ENCODE data around the gene CAPN5.

Gene CAPN5

GRCh38 chr11:77107950-77108349 is 41.2 kb downstream of the CAPN5 start:
- Histone ChIP-seq H3K4me1 (ENCODE audit: control insufficient read depth, insufficient read depth, low read length) (peaks cover 46% of the 10 kb centered on the region), H3K36me3 (ENCODE audit: control insufficient read depth, insufficient read depth, low read length, severe bottlenecking) (peaks cover 8% of the 10 kb centered on the region), H3K9me3 (ENCODE audit: control insufficient read depth, low read length) (no peaks in the 10 kb centered on the region), H3K4me3 (ENCODE audit: low read length) (no peak overlapping the region), H3K27me3 (replicated peaks; ENCODE audit: control insufficient read depth, insufficient read depth, low read length) (no peaks in the 10 kb centered on the region), H3K9ac (ENCODE audit: low read length) (no peak overlapping the region)
- peak; percentile 81 for DNase-seq (ENCODE audit: low read depth)

- H3K9me3 ChIP-seq (ENCODE audit: control insufficient read depth, low read length): no peaks in the 10 kb centered on the region
- peaks cover 46% of the 10 kb centered on the region for H3K4me1 ChIP-seq (ENCODE audit: control insufficient read depth, insufficient read depth, low read length)
- no peak overlapping the region for H3K9ac ChIP-seq (ENCODE audit: low read length)
- H3K36me3 ChIP-seq (ENCODE audit: control insufficient read depth, insufficient read depth, low read length, severe bottlenecking): peaks cover 3% of the 10 kb centered on the region
- H3K27me3 ChIP-seq (replicated peaks; ENCODE audit: control insufficient read depth, insufficient read depth, low read length): no peaks in the 10 kb centered on the region
- DNase-seq (ENCODE audit: low read depth): no peak
- H3K4me3 ChIP-seq (ENCODE audit: low read length): no peak overlapping the region
These were observed 41.7 kb downstream of the CAPN5 start for GRCh38 chr11:77108436-77108835.

- H3K4me3 ChIP-seq (ENCODE audit: low read length): no peak overlapping the region
These were observed 42.7 kb downstream of the CAPN5 start for GRCh38 chr11:77109236-77110019.

GRCh38 chr11:77110836-77111235 is 44.1 kb downstream of the CAPN5 start:
- Histone ChIP-seq H3K4me1 (ENCODE audit: control insufficient read depth, insufficient read depth, low read length) (peaks cover 37% of the 10 kb centered on the region), H3K9ac (ENCODE audit: low read length) (no peak overlapping the region), H3K4me3 (ENCODE audit: low read length) (no peak overlapping the region), H3K27me3 (replicated peaks; ENCODE audit: control insufficient read depth, insufficient read depth, low read length) (no peaks in the 10 kb centered on the region), H3K36me3 (ENCODE audit: control insufficient read depth, insufficient read depth, low read length, severe bottlenecking) (peaks cover 5% of the 10 kb centered on the region), H3K9me3 (ENCODE audit: control insufficient read depth, low read length) (no peaks in the 10 kb centered on the region)
- DNase-seq (ENCODE audit: low read depth): no peak

More at GRCh38 chr11:77109236-77110019, 42.7 kb downstream of the CAPN5 start:
- Histone ChIP-seq H3K9me3 (ENCODE audit: control insufficient read depth, low read length) (no peaks in the 10 kb centered on the region), H3K9ac (ENCODE audit: low read length) (no peak overlapping the region), H3K4me1 (ENCODE audit: control insufficient read depth, insufficient read depth, low read length) (peaks cover 44% of the 10 kb centered on the region), H3K36me3 (ENCODE audit: control insufficient read depth, insufficient read depth, low read length, severe bottlenecking) (peaks cover 3% of the 10 kb centered on the region), H3K27me3 (replicated peaks; ENCODE audit: control insufficient read depth, insufficient read depth, low read length) (no peaks in the 10 kb centered on the region)
- DNase-seq (ENCODE audit: low read depth): peak; percentile 18

- DNase-seq (ENCODE audit: low read depth): no peak
- H3K4me1 ChIP-seq (ENCODE audit: control insufficient read depth, insufficient read depth, low read length): peaks cover 36% of the 10 kb centered on the region
- H3K4me3 ChIP-seq (ENCODE audit: low read length): no peak overlapping the region
- H3K9me3 ChIP-seq (ENCODE audit: control insufficient read depth, low read length): no peaks in the 10 kb centered on the region
- H3K36me3 ChIP-seq (ENCODE audit: control insufficient read depth, insufficient read depth, low read length, severe bottlenecking): peaks cover 9% of the 10 kb centered on the region
- no peaks in the 10 kb centered on the region for H3K27me3 ChIP-seq (replicated peaks; ENCODE audit: control insufficient read depth, insufficient read depth, low read length)
- no peak overlapping the region for H3K9ac ChIP-seq (ENCODE audit: low read length)
These were observed 44.5 kb downstream of the CAPN5 start for GRCh38 chr11:77111277-77111676.

GRCh38 chr11:77111946-77112345 is 45.2 kb downstream of the CAPN5 start:
- H3K4me3 ChIP-seq (ENCODE audit: low read length): no peak overlapping the region
- peaks cover 10% of the 10 kb centered on the region for H3K36me3 ChIP-seq (ENCODE audit: control insufficient read depth, insufficient read depth, low read length, severe bottlenecking)
- DNase-seq (ENCODE audit: low read depth): no peak
- no peaks in the 10 kb centered on the region for H3K27me3 ChIP-seq (replicated peaks; ENCODE audit: control insufficient read depth, insufficient read depth, low read length)
- H3K9ac ChIP-seq (ENCODE audit: low read length): no peak overlapping the region
- H3K4me1 ChIP-seq (ENCODE audit: control insufficient read depth, insufficient read depth, low read length): peaks cover 33% of the 10 kb centered on the region
- H3K9me3 ChIP-seq (ENCODE audit: control insufficient read depth, low read length): no peaks in the 10 kb centered on the region

- DNase-seq (ENCODE audit: low read depth): no peak
- H3K27me3 ChIP-seq (replicated peaks; ENCODE audit: control insufficient read depth, insufficient read depth, low read length): no peaks in the 10 kb centered on the region
- no peak overlapping the region for H3K9ac ChIP-seq (ENCODE audit: low read length)
- H3K9me3 ChIP-seq (ENCODE audit: control insufficient read depth, low read length): no peaks in the 10 kb centered on the region
- peaks cover 25% of the 10 kb centered on the region for H3K4me1 ChIP-seq (ENCODE audit: control insufficient read depth, insufficient read depth, low read length)
- H3K4me3 ChIP-seq (ENCODE audit: low read length): no peak overlapping the region
- H3K36me3 ChIP-seq (ENCODE audit: control insufficient read depth, insufficient read depth, low read length, severe bottlenecking): peaks cover 17% of the 10 kb centered on the region
These were observed 46.0 kb downstream of the CAPN5 start for GRCh38 chr11:77112641-77113381.

- peaks cover 18% of the 10 kb centered on the region for H3K4me1 ChIP-seq (ENCODE audit: control insufficient read depth, insufficient read depth, low read length)
- peak; percentile 72 for DNase-seq (ENCODE audit: low read depth)
- peaks cover 23% of the 10 kb centered on the region for H3K36me3 ChIP-seq (ENCODE audit: control insufficient read depth, insufficient read depth, low read length, severe bottlenecking)
- no peak overlapping the region for H3K9ac ChIP-seq (ENCODE audit: low read length)
- no peaks in the 10 kb centered on the region for H3K9me3 ChIP-seq (ENCODE audit: control insufficient read depth, low read length)
- no peaks in the 10 kb centered on the region for H3K27me3 ChIP-seq (replicated peaks; ENCODE audit: control insufficient read depth, insufficient read depth, low read length)
- H3K4me3 ChIP-seq (ENCODE audit: low read length): no peak overlapping the region
These were observed 46.8 kb downstream of the CAPN5 start for GRCh38 chr11:77113382-77114088.

- H3K9ac ChIP-seq (ENCODE audit: low read length): no peak overlapping the region
- DNase-seq (ENCODE audit: low read depth): no peak
- H3K36me3 ChIP-seq (ENCODE audit: control insufficient read depth, insufficient read depth, low read length, severe bottlenecking): peaks cover 29% of the 10 kb centered on the region
- H3K4me3 ChIP-seq (ENCODE audit: low read length): no peak overlapping the region
- no peaks in the 10 kb centered on the region for H3K9me3 ChIP-seq (ENCODE audit: control insufficient read depth, low read length)
- peaks cover 13% of the 10 kb centered on the region for H3K4me1 ChIP-seq (ENCODE audit: control insufficient read depth, insufficient read depth, low read length)
- no peaks in the 10 kb centered on the region for H3K27me3 ChIP-seq (replicated peaks; ENCODE audit: control insufficient read depth, insufficient read depth, low read length)
These were observed 47.3 kb downstream of the CAPN5 start for GRCh38 chr11:77114089-77114463.

- Histone ChIP-seq H3K9me3 (ENCODE audit: control insufficient read depth, low read length) (no peaks in the 10 kb centered on the region), H3K9ac (ENCODE audit: low read length) (no peak overlapping the region), H3K36me3 (ENCODE audit: control insufficient read depth, insufficient read depth, low read length, severe bottlenecking) (peaks cover 38% of the 10 kb centered on the region), H3K4me1 (ENCODE audit: control insufficient read depth, insufficient read depth, low read length) (peaks cover 1% of the 10 kb centered on the region), H3K4me3 (ENCODE audit: low read length) (no peak overlapping the region), H3K27me3 (replicated peaks; ENCODE audit: control insufficient read depth, insufficient read depth, low read length) (no peaks in the 10 kb centered on the region)
- no peak for DNase-seq (ENCODE audit: low read depth)
These were observed 48.4 kb downstream of the CAPN5 start for GRCh38 chr11:77115181-77115611.

- no peak for DNase-seq (ENCODE audit: low read depth)
- H3K9ac ChIP-seq (ENCODE audit: low read length): no peak overlapping the region
- no peaks in the 10 kb centered on the region for H3K4me1 ChIP-seq (ENCODE audit: control insufficient read depth, insufficient read depth, low read length)
- no peak overlapping the region for H3K4me3 ChIP-seq (ENCODE audit: low read length)
- H3K9me3 ChIP-seq (ENCODE audit: control insufficient read depth, low read length): no peaks in the 10 kb centered on the region
- H3K27me3 ChIP-seq (replicated peaks; ENCODE audit: control insufficient read depth, insufficient read depth, low read length): no peaks in the 10 kb centered on the region
- H3K36me3 ChIP-seq (ENCODE audit: control insufficient read depth, insufficient read depth, low read length, severe bottlenecking): peaks cover 45% of the 10 kb centered on the region
These were observed 49.2 kb downstream of the CAPN5 start for GRCh38 chr11:77115956-77116355.

Data from adipocyte (in vitro differentiated cells).